Choroid plexus epithelial cell (primary cell): ENCODE data around the gene TTC9C.
"Not testable (repeated sequence)": the region's sequence is repeated elsewhere in the genome, so short reads cannot be mapped to it uniquely, and the experiment has no call there.

ENCODE experiments used
- DNase-seq: peaks from one replicate; pipeline ENCODE4 v3.0.0-alpha.2; 2010; ENCODE audit warnings: low read depth
- H3K4me3 ChIP-seq: 2 replicates; pipeline ENCODE4 v1.5.1; 2011; ENCODE audit warnings: low read depth, mild to moderate bottlenecking, control low read depth, low read length, moderate library complexity
- CTCF ChIP-seq: conservative IDR thresholded peaks from 2 replicates; pipeline ENCODE4 v1.5.1; 2011; ENCODE audit warnings: low read depth, mild to moderate bottlenecking, control low read depth, inconsistent platforms, low read length, moderate library complexity

TTC9C gene

GRCh38 chr11:62721994-62722393 is 6.3 kb upstream of the TTC9C start:
- TF ChIP-seq CTCF: peak; percentile 52
- DNase-seq: peak; percentile 84

DNA sequence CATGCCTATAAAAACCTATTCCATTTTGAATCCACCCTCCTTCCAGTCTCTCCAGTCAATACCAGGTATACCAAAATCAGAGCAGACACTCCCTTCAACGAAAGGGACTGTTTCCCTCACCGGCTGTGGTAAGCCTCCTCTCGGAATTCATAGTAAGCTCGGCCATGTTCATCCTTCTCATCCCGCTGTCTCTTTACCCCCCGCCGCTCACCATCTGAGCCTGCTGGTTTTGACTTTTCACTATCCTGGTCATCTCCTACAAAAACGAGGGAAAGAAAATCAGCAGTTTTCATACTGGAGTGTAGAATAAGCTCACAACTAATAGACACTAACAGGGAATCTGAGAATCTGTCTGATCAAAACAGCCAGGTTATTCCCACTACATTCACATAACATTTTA is 4.1 kb upstream of the TTC9C start:
- no peak for DNase-seq
- peak overlapping the region; percentile 80 for H3K4me3 ChIP-seq
- TF ChIP-seq CTCF: no peak

More at GRCh38 chr11:62721994-62722393, 6.3 kb upstream of the TTC9C start:
- no peak overlapping the region for H3K4me3 ChIP-seq

- H3K4me3 ChIP-seq: peak overlapping the region; percentile 80
- no peak for DNase-seq
- no peak for TF ChIP-seq CTCF
Observed at GRCh38 chr11:62725646-62726045, 2.6 kb upstream of the TTC9C start.

GRCh38 chr11:62726156-62726914 is 2.0 kb upstream of the TTC9C start:
- H3K4me3 ChIP-seq: peak overlapping the region; percentile 80
- no peak for TF ChIP-seq CTCF
- DNase-seq: no peak

DNA sequence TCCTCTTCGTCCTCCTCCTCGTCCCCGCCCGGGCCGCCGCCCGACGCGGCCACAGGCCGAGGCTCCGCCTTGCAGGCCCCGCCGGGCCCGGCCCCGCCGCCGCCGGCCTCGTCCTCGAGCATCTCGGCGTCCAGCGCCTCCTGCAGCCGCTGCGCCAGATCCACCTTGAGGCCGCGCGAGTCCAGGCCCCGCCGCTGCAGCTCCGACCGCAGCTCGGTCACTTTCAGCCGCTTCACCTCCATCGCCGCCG is 1.4 kb upstream of the TTC9C start:
- no peak for TF ChIP-seq CTCF
- peak overlapping the region; percentile 80 for H3K4me3 ChIP-seq
- no peak for DNase-seq

- H3K4me3 ChIP-seq: peak within 1 kb of the TSS; percentile 80
- peak; percentile 2 for TF ChIP-seq CTCF
- peak; percentile 100 for DNase-seq
Observed at GRCh38 chr11:62727165-62727871, 968 bp upstream of the TTC9C start, which contains the start of gene HNRNPUL2. TSS of gene HNRNPUL2 (minus strand) at chr11:62727457. CDS start at chr11:62727156, 301 bp downstream.

- no peak for TF ChIP-seq CTCF
- peak overlapping the region; percentile 80 for H3K4me3 ChIP-seq
- DNase-seq: peak; percentile 99
Observed at GRCh38 chr11:62727872-62728170, 465 bp upstream of the TTC9C start.

DNA sequence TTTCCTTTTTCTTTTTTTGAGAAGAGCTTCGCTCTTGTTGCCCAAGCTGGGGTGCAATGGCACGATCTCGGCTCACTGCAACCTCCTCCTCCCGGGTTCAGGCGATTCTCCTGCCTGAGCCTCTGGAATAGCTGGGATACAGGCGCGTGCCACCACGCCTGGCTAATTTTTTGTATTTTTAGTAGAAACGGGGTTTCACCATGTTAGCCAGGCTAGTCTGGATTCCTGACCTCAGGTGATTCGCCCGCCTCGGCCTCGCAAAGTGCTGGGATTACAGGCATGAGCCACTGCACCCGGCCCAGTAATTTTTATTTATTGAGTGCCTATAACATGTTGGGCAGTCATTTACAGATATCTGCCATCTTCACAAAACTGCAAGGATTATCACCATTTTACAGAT is 1.8 kb downstream of the TTC9C start:
- peak overlapping the region; percentile 80 for H3K4me3 ChIP-seq
- not testable (repeated sequence) for DNase-seq
